Spleen (tissue), 7 donors: ENCODE data around the gene AOAH.

Source experiments
- CTCF ChIP-seq, 11 experiments: fragments of 200-600 bp in 7 of 11; fragments of 450-650 bp in 4 of 11; sonication (generic) in 4 of 11; IDR thresholded peaks in 8 of 11; conservative IDR thresholded peaks in 3 of 11; 1 replicate in 7 of 11; 2 replicates in 4 of 11; pipeline versions ENCODE4 v1.4.0 to v1.8.0; 2016 to 2021; ENCODE audit warnings: antibody characterized with exemption in 11 of 11, inconsistent platforms in 4 of 11, mild to moderate bottlenecking in 1 of 11
- POLR2A ChIP-seq, 3 donors: fragments of 450-650 bp; IDR thresholded peaks; one replicate each; pipeline ENCODE4 v1.5.1; 2017; ENCODE audit warnings: antibody characterized with exemption in 3 of 3, mild to moderate bottlenecking in 1 of 3
- POLR2AphosphoS5 ChIP-seq, 3 donors: sonication (generic); formaldehyde crosslinking; IDR thresholded peaks; one replicate each; pipeline ENCODE4 v1.5.1; 2017; ENCODE audit warnings: antibody characterized with exemption in 3 of 3
- donor health status: DM: no; HTN: no; CAD: no; lungs with moderate emphysema.
- donor health status: DM: no; HTN: no; CAD: no.
- donor health status: DM: no; HTN: no; CAD: no.

DNA sequence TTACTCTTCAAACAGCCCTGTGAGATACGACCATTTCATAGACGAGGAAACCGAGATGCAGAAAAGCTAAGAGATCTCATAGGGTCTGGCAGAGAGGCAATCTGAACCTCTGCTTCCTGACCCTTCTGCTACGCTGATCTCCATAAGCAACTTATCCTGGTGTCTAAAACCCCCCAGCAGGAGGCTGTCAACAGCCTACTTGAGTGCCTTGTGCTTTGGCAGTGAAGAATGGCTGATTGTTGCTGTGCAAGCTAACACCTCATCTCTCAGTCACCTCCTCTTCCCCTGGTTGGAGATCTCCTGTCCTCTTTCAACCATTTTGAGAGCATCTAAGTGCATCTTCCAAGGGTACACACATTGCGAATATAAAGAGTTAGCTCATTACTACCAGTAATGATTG lies 86.2 kb downstream of the AOAH start:
- TF ChIP-seq CTCF (IDR thresholded peaks at IDR 0.05 in 8 of 11, conservative IDR thresholded peaks at IDR 0.05 in 3 of 11) (no peak), POLR2A (IDR thresholded peaks at IDR 0.05) (no peak), POLR2AphosphoS5 (IDR thresholded peaks at IDR 0.05) (no peak)
